Esophagus muscularis mucosa (tissue), 4 donors: ENCODE measurements around the gene MDGA2.

ENCODE experiments used
- CTCF ChIP-seq, 3 experiments: fragments of 200-600 bp in 2 of 3; fragments of 450-650 bp in 1 of 3; sonication (generic) in 2 of 3; IDR thresholded peaks; one replicate each; pipeline ENCODE4 v1.5.1; 2017 to 2019; ENCODE audit warnings: antibody characterized with exemption in 3 of 3, mild to moderate bottlenecking in 2 of 3, moderate library complexity in 1 of 3
- EP300 ChIP-seq: sonication (generic); formaldehyde crosslinking; IDR thresholded peaks from one replicate; pipeline ENCODE4 v1.6.1; 2017; ENCODE audit warnings: antibody characterized with exemption
- POLR2A ChIP-seq: fragments of 450-650 bp; IDR thresholded peaks from one replicate; pipeline ENCODE4 v1.6.1; 2017; ENCODE audit warnings: antibody characterized with exemption, moderate library complexity, mild to moderate bottlenecking, low read depth

- TF ChIP-seq POLR2A (no peak), CTCF (IDR thresholded peaks at IDR 0.05) (no peak), EP300 (no peak)
Measured at GRCh38 chr14:47435331-47435965, 240.0 kb downstream of the MDGA2 start.
